ENCODE data around the gene CRYBA2. TPM values are rescaled to one million over a fixed set of nuclear protein-coding genes. Genes with fewer than 3 reads are reported as not detected.

The CRYBA2 gene
- total and polyA plus RNA-seq, 9 of the 15 experiments (the other 6 are each of a cell fraction or from before 2014, with no cell fraction given), result 0.11 to 1.8 (median 0.62) TPM; not detected in 5

- H4K20me1 ChIP-seq (replicated peaks; ENCODE audit: control insufficient read depth, insufficient read depth, low read length), result no peaks in the 10 kb centered on the region
- no peak for FAIRE-seq
- ChIA-PET POLR2A (no interaction called here), CTCF (ENCODE audit: low intra/inter-chr PET ratio) (interaction anchor here (0.5 to 0.6 kb wide), 3 partner anchors 23 to 139 kb away, joined by 3 read pairs; partner anchors contain the start of gene WNT6)
- no peak overlapping the region; the same call in 1 of the 2 replicates for H3K4me2 ChIP-seq (ENCODE audit: insufficient read depth, low read length)
- in situ Hi-C loops (cut with MboI), result no loop called here
- no peaks in the 10 kb centered on the region for H3K9me1 ChIP-seq (ENCODE audit: control insufficient read depth, insufficient read depth, low read length)
- 36% methylated on average over 5 of the region's 12 CpGs for WGBS (ENCODE audit: insufficient coverage, low coverage, missing lambda C conversion rate)
- no peak overlapping the region for H3K27ac ChIP-seq (ENCODE audit: extremely low read depth, low read depth, low read length)
- no peaks in the 10 kb centered on the region for H3K9me3 ChIP-seq (replicated peaks; ENCODE audit: control insufficient read depth, insufficient read depth, low read depth, low read length)
- no peak for ATAC-seq
- peaks cover 0 to 34% of the 10 kb centered on the region in 2 experiments; a peak in 3 of 5 replicates for H3K27me3 ChIP-seq (ENCODE audit: control insufficient read depth in 2 of 2, insufficient read depth in 2 of 2, low read length in 2 of 2)
- intact Hi-C loops (cut with micrococcal nuclease), result no loop called here
- BruUV-seq (replicated peaks), result no TSS peak
- H2AFZ ChIP-seq (ENCODE audit: low read depth, low read length), result no peak overlapping the region
- DNase-seq (ENCODE audit: extremely low read depth in 1 of 4, low spot score in 3 of 4), result no peak
- no peak overlapping the region for H3K9ac ChIP-seq (ENCODE audit: insufficient read depth in 1 of 2, low read depth in 2 of 2, low read length in 2 of 2)
- peaks cover 12 to 44% of the 10 kb centered on the region in 2 experiments for H3K4me1 ChIP-seq (replicated peaks in 1 of 2; ENCODE audit: control insufficient read depth in 2 of 2, insufficient read depth in 2 of 2, low read length in 2 of 2)
- H3K36me3 ChIP-seq (ENCODE audit: control insufficient read depth, insufficient read depth, low read length), result no peaks in the 10 kb centered on the region
- H3K4me3 ChIP-seq, result no peak overlapping the region
- no peak for TF ChIP-seq GABPB1 (CRISPR knock-in tag; IDR thresholded peaks at IDR 0.05)
- TF ChIP-seq CGGBP1 (CRISPR knock-in tag; IDR thresholded peaks at IDR 0.05), result no peak
- TF ChIP-seq ZBTB33 (CRISPR knock-in tag; IDR thresholded peaks at IDR 0.05), result peak; percentile 27; the same call in 1 of the 2 replicates
- TF ChIP-seq ZKSCAN1 (IDR thresholded peaks at IDR 0.05; ENCODE audit: low read depth, low read length), result no peak
- 0 out of 2 replicates have a peak, but pooled peaks have one; percentile 35 for TF ChIP-seq EGR1 (conservative IDR thresholded peaks at IDR 0.05)
- no peak for TF ChIP-seq ZBTB17 (CRISPR knock-in tag; IDR thresholded peaks at IDR 0.05)
- no peak for TF ChIP-seq ESRRA (IDR thresholded peaks at IDR 0.05; ENCODE audit: borderline replicate concordance, low read depth)
- no peak for TF ChIP-seq MTA3 (IDR thresholded peaks at IDR 0.05; ENCODE audit: borderline replicate concordance)
- TF ChIP-seq ARID4B (CRISPR knock-in tag; IDR thresholded peaks at IDR 0.05), result no peak
- no peaks in the 10 kb centered on the region for H3K79me2 ChIP-seq (ENCODE audit: control insufficient read depth, insufficient read depth, low read length)
Measured at GRCh38 chr2:218998414-218999002, 5.3 kb upstream of the CRYBA2 start.

All from K562 (cell line).